Muscle of leg (tissue), 16 donors: Measurements from ENCODE around the gene PTPRN. TPM values are rescaled to one million over a fixed set of nuclear protein-coding genes. Genes with fewer than 3 reads are reported as not detected.

Experiments used
- DNase-seq: peaks from one replicate; pipeline ENCODE4 v3.0.0; 2013
- H3K27ac ChIP-seq: one replicate; pipeline ENCODE4 v1.5.1; 2013; ENCODE audit warnings: mild to moderate bottlenecking, low read length, control low read depth
- H3K27me3 ChIP-seq: one replicate; pipeline ENCODE4 v1.6.1; 2013; ENCODE audit warnings: low read length; ENCODE audit not compliant: control insufficient read depth, insufficient read depth
- H3K36me3 ChIP-seq: one replicate; pipeline ENCODE4 v1.6.1; 2013; ENCODE audit warnings: low read length; ENCODE audit not compliant: control insufficient read depth, insufficient read depth
- H3K4me1 ChIP-seq: one replicate; pipeline ENCODE4 v1.6.1; 2013; ENCODE audit warnings: low read length; ENCODE audit not compliant: control insufficient read depth, insufficient read depth
- H3K4me3 ChIP-seq: one replicate; pipeline ENCODE4 v1.5.1; 2013; ENCODE audit warnings: low read length, control low read depth
- H3K9me3 ChIP-seq: replicated peaks from 2 replicates; pipeline ENCODE4 v1.6.1; 2013; ENCODE audit warnings: low read depth, low read length; ENCODE audit not compliant: control insufficient read depth
- WGBS: methylation state at CpG from one replicate; pipeline ENCODE4 v1.1.5; 2013; ENCODE audit warnings: missing lambda C conversion rate; ENCODE audit not compliant: insufficient coverage; 5-methylcytosine and 5-hydroxymethylcytosine counted together
- long read RNA-seq, 11 donors: transcript quantifications; one replicate each; lab custom pipeline, GENCODE V29; 2026
- polyA plus RNA-seq, 8 donors: library from polyadenylated mRNA; unstranded; fragments of 120-200 nt; gene quantifications; one replicate each; pipeline versions ENCODE4 v1.2.1 to v1.2.3, GENCODE V29; 2013; ENCODE audit warnings: inconsistent platforms in 1 of 8, low replicate concordance in 1 of 8; ENCODE audit not compliant: insufficient read length in 8 of 8, insufficient read depth in 1 of 8
- total RNA-seq: library from RNA; stranded (reverse); fragments of 120-200 nt; gene quantifications from one replicate; pipeline ENCODE4 v1.2.4, GENCODE V29; 2013

PTPRN gene
- total RNA-seq: 0.09 TPM
- 1 to 10 TPM in 1 of 8 donors, under 1 TPM in 7; 0.09 to 1.0 (median 0.38) TPM for polyA plus RNA-seq
- long read RNA-seq, donor 1: 0 reads
- long read RNA-seq, donor 2: 0 reads
- long read RNA-seq, donor 3: 0 reads
- long read RNA-seq, donor 4: 0 reads
- long read RNA-seq, donor 5: 0 reads
- long read RNA-seq, donor 6: 0 reads
- long read RNA-seq, donor 7: 0 reads
- long read RNA-seq, donor 8: 0 reads
- long read RNA-seq, donor 9: 0 reads
- long read RNA-seq, donor 10: 0 reads
- long read RNA-seq, donor 11: 0 reads

DNA sequence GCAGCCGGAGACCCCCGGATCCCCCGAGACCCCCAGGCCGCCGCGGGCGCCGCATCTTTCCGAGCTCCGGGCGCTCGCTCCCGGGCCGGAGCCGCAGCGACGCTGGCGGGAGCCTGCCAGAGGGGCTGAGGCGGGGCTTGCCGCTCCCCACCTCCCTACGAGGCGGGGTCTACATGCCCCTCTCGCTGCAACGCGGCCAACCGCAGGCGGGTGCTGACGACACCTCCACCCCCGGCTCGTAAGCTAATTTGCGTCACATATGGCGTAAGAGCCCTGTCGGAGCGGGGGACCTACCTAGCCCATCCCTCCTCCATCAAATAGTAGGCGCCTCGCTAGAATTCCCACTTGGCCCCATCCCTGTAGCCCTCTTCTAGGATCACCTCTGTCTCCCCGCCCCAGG is at the start of gene PTPRN:
Gene PTPRN (minus strand): TSS at position 124 of the 400 bp plus-strand sequence. CDS start 69 bp downstream, at position 55.
- no peak within 1 kb of the TSS for H3K27ac ChIP-seq
- H3K36me3 ChIP-seq: no peaks in the 10 kb centered on the region
- WGBS: under 1% methylated on average over 25 of the region's 37 CpGs
- no peak within 1 kb of the TSS for H3K4me3 ChIP-seq
- H3K4me1 ChIP-seq: peaks cover 3% of the 10 kb centered on the region
- no peak for DNase-seq
- H3K9me3 ChIP-seq: no peaks in the 10 kb centered on the region
- H3K27me3 ChIP-seq: peaks cover 32% of the 10 kb centered on the region

DNA sequence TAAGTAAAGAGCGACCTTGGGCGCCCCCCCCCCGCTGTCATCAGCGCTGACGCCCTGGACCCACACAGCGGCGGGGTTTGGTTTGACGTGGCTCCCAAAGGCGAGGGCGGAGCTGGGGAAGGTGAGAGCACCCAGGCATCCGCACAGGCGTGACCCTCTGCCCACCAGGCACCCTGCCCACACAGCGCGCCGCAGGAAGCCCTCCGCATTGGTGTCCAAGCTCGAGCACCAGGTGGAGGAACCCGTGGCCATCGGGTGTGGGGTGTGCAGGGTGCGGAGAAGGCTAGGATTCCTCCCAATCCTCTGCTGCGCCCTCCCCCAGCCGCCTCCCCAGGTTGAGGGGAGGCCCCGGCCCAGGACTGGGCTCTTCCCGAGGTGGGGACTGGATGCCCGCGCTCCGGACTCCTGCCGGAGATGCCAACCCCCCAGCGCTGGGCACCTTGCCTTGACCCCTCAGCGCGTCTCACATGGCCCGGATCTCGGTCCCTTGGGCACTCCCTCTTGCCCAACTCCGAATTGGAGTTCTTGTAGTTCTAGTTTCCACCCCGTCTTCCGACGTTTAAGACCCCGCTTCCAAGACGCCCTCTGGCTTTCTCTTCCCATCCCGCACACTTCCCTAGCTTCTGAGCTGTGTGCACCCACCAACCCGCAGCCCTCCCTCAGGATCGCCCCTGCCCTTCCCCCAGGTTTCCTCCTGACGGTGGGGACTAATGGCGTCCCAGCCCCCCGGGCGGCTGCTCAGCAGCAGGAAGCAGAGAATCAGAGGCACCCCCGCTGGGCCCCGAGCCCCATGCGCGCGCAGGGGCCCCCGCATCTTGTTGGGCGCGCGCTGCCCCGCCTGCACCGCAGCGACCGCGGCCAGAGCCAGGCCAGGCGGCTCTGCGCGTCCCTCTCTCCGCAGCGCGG is 49.2 kb upstream of the PTPRN start:
- Histone ChIP-seq H3K4me1 (peaks cover 12% of the 10 kb centered on the region), H3K9me3 (no peaks in the 10 kb centered on the region), H3K27me3 (peaks cover 43% of the 10 kb centered on the region), H3K36me3 (no peaks in the 10 kb centered on the region), H3K4me3 (no peak overlapping the region), H3K27ac (no peak overlapping the region)
- WGBS: 2% methylated on average over 59 of the region's 66 CpGs
- no peak for DNase-seq

DNA sequence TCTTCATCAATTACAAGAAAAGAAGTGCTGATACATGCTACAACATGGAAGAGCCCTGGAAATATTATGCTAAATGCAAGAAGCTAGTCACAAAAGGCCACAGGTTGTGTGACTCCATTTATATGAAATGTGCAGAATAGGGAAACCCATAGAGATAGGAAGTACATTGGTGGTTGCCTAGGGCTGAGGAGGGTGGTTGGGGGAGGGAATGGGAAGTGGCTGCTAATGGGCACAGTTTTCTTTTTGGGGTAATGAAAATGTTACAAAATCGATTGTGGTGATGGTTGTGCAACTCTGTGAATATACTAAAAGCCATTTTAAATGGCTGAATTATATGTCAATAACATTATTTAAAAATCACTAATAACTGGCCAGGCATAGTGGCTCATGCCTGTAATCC is 47.6 kb upstream of the PTPRN start:
- Histone ChIP-seq H3K27ac (no peak overlapping the region), H3K4me1 (peaks cover 7% of the 10 kb centered on the region), H3K9me3 (no peaks in the 10 kb centered on the region), H3K4me3 (no peak overlapping the region), H3K36me3 (no peaks in the 10 kb centered on the region), H3K27me3 (peaks cover 45% of the 10 kb centered on the region)
- WGBS: no CpG with 5 or more reads among the region's 1 CpG
- DNase-seq: no peak

DNA sequence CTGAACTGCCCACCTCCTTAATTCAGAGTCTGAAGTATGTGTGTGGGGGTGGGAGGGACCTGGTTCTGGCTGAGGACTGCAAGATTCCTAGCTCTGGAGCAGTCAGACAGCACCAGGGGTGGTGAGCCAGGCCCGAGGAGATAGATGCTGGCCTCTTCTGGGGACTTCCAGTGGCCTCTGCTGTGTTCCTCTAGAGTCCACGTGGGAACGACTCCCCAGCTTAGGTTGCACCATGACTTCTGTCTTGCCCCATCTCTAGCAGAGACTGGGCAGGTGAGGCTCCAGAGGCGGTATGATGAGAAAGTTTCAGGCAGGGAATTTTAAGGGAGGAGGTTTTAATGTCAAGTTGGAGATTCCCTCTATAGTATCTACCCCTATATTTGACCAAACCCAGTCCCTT is 45.4 kb upstream of the PTPRN start:
- DNase-seq: no peak
- no peak overlapping the region for H3K27ac ChIP-seq
- peaks cover 7% of the 10 kb centered on the region for H3K4me1 ChIP-seq
- H3K27me3 ChIP-seq: peaks cover 48% of the 10 kb centered on the region
- H3K4me3 ChIP-seq: no peak overlapping the region
- 38% methylated on average over 1 of the region's 4 CpGs for WGBS
- no peaks in the 10 kb centered on the region for H3K9me3 ChIP-seq
- no peaks in the 10 kb centered on the region for H3K36me3 ChIP-seq

DNA sequence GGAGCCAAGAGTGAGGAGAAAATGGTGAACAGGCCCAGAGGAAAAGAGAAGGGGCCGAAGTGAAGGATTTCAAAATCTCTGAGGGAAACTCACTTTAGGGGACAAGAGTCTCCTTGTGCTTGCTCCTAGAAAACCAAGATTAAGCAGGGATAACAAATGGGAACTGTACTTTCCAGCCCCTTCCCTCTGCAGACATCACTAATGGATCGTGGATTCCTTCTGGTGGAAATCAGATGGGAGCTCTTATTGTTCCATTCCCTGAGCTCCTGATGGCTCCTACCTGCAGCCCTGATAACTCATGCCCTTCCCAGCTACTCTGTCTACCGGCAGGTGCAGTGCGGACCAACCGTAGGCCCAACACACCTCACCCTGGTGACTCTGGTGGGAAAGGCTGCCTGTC is 43.9 kb upstream of the PTPRN start:
- Histone ChIP-seq H3K4me1 (peaks cover under 1% of the 10 kb centered on the region), H3K36me3 (no peaks in the 10 kb centered on the region), H3K27me3 (peaks cover 41% of the 10 kb centered on the region), H3K9me3 (no peaks in the 10 kb centered on the region), H3K4me3 (no peak overlapping the region), H3K27ac (no peak overlapping the region)
- no peak for DNase-seq
- WGBS: 100% methylated on average over 2 of the region's 5 CpGs

DNA sequence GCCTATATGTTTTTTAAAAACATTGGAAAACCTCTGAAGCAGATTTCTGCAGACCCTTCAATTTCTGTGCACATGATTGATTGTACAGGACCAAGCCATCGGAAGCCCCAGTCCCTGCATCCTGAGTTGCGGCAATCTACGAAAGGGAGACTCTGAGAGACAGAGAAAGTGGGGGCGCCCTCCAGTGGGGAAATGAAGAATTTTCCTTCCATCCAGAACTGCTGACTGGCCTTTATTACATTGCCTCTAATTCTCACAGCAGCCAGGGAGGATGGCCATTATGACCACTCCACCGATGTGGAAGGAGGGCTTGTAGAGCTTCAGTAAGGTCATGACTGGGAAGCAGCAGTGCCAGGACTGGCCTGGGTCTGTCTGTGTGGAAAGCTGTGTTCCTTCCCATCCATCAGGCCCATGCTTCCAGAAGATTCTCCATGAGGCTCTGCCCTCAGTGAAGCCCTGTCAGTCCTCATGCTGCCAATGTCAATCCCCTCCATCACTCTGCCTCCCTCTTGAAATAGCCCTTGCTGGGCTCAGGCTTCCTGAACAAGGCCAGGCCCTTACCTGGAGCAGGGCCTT is 43.3 kb upstream of the PTPRN start:
- H3K9me3 ChIP-seq: no peaks in the 10 kb centered on the region
- peaks cover 35% of the 10 kb centered on the region for H3K27me3 ChIP-seq
- H3K27ac ChIP-seq: no peak overlapping the region
- H3K36me3 ChIP-seq: no peaks in the 10 kb centered on the region
- H3K4me3 ChIP-seq: no peak overlapping the region
- no peaks in the 10 kb centered on the region for H3K4me1 ChIP-seq
- peak; percentile 43 for DNase-seq
- 0% methylated on average over 3 of the region's 5 CpGs for WGBS

DNA sequence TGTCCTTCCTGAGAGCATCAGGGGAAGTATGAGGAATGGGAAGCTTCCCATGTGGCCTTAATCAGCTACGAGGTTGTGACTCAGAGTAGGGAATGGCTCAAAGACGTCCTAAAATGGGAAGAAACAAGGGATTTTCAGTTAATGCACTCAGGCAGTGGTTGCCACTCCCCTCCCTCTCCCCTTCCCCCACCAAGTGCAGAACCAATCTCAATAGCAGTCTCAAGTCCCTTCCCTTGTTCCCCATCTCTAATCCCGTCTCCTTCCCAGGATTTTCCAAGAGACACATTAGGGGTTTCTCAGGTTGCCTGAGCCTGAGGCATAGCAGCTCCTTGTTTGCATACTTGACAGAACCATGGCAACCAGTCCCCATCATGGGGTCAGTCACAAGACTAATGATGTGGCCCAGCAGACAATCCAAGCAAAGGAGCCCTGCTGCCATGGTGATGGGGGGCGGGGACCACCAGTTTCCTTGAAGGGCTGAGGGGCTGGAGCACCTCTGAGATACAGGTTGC is 41.6 kb upstream of the PTPRN start:
- H3K27ac ChIP-seq: no peak overlapping the region
- H3K9me3 ChIP-seq: no peaks in the 10 kb centered on the region
- WGBS: 8% methylated on average over 3 of the region's 4 CpGs
- no peak overlapping the region for H3K4me3 ChIP-seq
- no peaks in the 10 kb centered on the region for H3K4me1 ChIP-seq
- no peak for DNase-seq
- peaks cover 31% of the 10 kb centered on the region for H3K27me3 ChIP-seq
- no peaks in the 10 kb centered on the region for H3K36me3 ChIP-seq

DNA sequence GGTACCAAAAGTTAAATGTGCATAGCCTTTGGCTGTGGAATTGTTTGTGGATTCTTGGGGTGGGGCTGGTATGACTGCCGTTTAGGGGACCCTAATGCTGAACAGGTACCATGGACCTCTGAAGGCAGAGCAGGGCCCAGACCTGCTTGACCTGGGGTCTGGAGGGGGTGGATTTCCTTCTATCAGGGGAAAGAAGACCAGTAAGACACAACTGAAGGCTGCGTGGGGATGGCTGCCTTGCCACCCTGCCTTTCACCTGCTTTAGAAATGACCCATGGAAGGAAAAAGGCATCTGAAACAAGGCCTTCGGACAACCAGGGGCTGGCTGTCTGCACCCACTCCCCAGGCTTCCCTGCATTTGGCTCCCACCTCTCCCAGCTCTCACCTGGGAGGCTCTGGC is 41.0 kb upstream of the PTPRN start:
- no peak for DNase-seq
- no peak overlapping the region for H3K27ac ChIP-seq
- WGBS: 63% methylated on average over 3 of the region's 3 CpGs
- no peaks in the 10 kb centered on the region for H3K9me3 ChIP-seq
- no peak overlapping the region for H3K4me3 ChIP-seq
- H3K27me3 ChIP-seq: peaks cover 28% of the 10 kb centered on the region
- no peaks in the 10 kb centered on the region for H3K36me3 ChIP-seq
- peaks cover 1% of the 10 kb centered on the region for H3K4me1 ChIP-seq

DNA sequence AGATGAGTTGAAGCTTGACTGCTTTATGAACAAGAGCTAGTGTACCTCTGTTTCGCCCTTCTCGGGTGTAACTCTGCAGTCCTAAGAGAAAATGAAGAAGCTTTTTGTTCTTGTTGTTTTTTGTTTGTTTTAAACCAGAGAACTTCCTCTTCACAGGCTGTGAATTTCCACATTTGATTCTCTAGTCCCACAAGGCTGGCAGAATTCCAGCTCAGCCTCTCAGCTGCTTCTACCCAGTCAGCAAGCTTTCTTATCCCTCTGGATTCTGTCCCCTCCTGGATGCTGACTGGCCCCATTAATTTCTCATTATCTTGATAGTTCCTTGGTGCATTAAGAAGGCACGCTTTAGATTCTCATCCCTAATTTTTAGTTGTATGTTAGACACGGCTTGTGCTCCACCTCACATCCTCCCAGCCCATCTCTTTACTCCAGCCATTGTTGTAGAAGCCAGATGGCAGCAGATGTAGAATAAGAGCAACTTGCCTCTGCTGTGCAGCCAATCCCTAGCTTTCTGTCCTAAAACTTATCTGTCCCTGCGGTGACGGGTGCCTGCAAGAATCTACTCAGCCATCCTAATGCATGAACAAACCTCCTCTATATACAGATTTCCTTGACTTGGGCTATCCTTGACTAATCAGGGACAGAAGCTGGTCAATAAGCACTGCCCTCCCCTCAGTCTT is 35.7 kb upstream of the PTPRN start:
- 67% methylated on average over 2 of the region's 6 CpGs for WGBS
- peak; percentile 81 for DNase-seq
- Histone ChIP-seq H3K4me3 (no peak overlapping the region), H3K27me3 (peaks cover 10% of the 10 kb centered on the region), H3K9me3 (no peaks in the 10 kb centered on the region), H3K27ac (no peak overlapping the region), H3K4me1 (peaks cover 5% of the 10 kb centered on the region), H3K36me3 (no peaks in the 10 kb centered on the region)
